Peyer's patch (tissue), 4 donors: ENCODE results near the gene SCCPDH.

Experiments used
- POLR2A ChIP-seq, 2 donors: fragments of 450-650 bp; IDR thresholded peaks; one replicate each; pipeline ENCODE4 v1.5.1; 2017; ENCODE audit warnings: antibody characterized with exemption in 2 of 2, mild to moderate bottlenecking in 2 of 2, moderate library complexity in 2 of 2
- TF ChIP-seq, protein P1 (sequence below), 6 experiments: fragments of 450-650 bp in 4 of 6; fragments of 200-600 bp in 2 of 6; sonication (generic) in 1 of 6; IDR thresholded peaks; one replicate each; pipeline ENCODE4 v1.5.1; 2017 to 2019; ENCODE audit warnings: antibody characterized with exemption in 6 of 6, mild to moderate bottlenecking in 3 of 6, moderate library complexity in 1 of 6

DNA sequence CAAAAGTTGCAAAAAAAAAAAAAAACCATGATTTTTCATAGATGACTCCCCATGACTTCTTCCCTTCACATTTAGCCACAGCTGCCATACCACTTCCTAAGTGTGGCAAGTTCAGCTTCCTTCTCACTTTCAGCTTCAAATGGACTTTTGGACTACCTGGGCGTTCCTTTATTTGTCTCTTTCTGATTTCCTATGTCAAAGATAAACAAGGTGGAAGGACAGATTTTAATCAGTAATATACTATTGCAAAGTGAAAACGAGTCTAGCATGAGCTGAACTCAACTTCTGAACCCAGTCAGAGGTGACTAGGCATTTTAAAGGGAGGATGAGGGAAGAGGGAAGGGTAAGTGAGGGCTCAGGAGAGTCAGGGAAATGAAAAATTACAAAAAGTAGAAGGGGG lies 14.4 kb upstream of the SCCPDH start:
- no peak for TF ChIP-seq POLR2A (IDR thresholded peaks at IDR 0.05)
- TF ChIP-seq, protein P1, sequence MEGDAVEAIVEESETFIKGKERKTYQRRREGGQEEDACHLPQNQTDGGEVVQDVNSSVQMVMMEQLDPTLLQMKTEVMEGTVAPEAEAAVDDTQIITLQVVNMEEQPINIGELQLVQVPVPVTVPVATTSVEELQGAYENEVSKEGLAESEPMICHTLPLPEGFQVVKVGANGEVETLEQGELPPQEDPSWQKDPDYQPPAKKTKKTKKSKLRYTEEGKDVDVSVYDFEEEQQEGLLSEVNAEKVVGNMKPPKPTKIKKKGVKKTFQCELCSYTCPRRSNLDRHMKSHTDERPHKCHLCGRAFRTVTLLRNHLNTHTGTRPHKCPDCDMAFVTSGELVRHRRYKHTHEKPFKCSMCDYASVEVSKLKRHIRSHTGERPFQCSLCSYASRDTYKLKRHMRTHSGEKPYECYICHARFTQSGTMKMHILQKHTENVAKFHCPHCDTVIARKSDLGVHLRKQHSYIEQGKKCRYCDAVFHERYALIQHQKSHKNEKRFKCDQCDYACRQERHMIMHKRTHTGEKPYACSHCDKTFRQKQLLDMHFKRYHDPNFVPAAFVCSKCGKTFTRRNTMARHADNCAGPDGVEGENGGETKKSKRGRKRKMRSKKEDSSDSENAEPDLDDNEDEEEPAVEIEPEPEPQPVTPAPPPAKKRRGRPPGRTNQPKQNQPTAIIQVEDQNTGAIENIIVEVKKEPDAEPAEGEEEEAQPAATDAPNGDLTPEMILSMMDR (IDR thresholded peaks at IDR 0.05): no peak
